Stimulated activated CD8-positive, alpha-beta memory T cell treated with anti-CD3 and anti-CD28 coated beads, Interleukin-2, amount 100 ng/mL, for 1 hour (primary cell): Measurements from ENCODE around the gene C19orf67.

ENCODE experiments used
- DNase-seq, 2 donors: peaks; one replicate each; pipeline ENCODE4 v3.0.0-alpha.2; 2020; ENCODE audit warnings: low read depth in 2 of 2

Gene C19orf67

GRCh38 chr19:14085309-14085995, at the start of gene C19orf67:
Gene C19orf67, minus strand, starts transcription at chr19:14085783. Its CDS starts 156 bp downstream, at chr19:14085627.
- DNase-seq, result no peak

DNA sequence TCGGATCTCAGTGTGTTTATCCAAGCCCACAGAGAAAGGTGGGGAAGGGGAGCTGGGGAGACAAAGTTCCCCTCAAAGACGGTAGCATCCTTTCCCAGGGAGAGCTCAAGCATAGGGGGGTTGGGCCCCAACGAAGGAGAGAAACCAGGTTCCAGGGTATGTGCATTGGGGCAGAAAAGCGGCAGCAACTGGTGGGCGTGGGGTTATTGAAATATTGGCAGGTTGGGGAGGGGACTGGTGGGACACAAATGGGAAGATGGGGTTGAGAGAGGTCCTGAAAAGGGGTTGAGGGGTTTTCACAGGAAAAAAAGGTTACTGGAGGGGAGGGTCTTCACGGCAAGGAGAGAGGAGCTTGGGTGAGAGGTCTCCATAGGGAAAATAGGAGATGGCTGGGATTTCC, 49.8 kb upstream of the C19orf67 start:
- no peak for DNase-seq

DNA sequence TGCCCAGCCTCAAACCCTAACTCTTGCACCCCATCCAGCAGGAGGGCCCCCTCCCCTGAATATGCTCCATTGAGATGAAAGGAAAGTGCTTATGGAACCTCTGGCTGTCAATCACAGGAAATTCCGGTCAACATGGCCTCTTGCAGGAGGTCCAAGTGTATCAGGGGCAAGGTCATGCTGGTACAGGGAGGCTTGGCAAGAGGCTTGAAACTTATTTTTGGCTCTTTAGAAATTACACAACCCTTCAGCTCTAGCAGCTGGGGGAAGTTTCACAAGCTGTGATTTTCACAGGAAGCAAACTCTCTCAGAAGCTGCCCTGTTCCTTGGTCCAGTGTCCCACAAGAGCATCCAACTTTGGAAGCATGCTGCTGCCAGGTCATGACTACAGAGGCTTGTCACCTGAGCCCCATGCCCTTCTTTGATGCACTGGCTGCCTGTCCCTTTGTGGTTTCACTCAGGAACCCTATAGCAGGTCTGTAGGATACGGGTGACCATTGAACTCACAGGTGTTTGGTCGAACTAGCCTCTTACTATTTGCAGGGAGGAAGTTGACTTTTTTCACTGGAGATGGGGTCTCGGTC, 42.4 kb upstream of the C19orf67 start:
- DNase-seq, result no peak

DNA sequence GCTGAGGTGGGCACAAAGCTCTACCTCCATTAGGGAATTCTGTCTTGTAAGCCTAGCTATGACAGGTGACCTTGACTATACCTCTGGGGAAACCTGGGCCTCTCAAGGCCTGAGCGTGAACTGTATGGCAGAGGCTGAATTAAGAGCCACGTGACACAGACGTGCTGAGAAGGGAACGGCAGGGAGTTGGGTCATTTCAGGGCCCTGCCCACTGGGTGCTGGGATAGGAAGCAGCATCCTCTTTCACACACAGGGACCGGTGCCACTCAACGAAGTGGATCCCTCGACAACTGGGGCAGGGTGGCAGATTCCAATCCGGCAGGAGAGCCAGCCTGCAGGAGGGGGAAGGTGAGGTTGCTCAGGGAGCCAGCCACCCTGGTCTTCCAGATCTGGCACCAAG, 41.6 kb upstream of the C19orf67 start:
- no peak for DNase-seq

- no peak for DNase-seq
These were observed 37.3 kb upstream of the C19orf67 start for GRCh38 chr19:14122924-14123323.

DNA sequence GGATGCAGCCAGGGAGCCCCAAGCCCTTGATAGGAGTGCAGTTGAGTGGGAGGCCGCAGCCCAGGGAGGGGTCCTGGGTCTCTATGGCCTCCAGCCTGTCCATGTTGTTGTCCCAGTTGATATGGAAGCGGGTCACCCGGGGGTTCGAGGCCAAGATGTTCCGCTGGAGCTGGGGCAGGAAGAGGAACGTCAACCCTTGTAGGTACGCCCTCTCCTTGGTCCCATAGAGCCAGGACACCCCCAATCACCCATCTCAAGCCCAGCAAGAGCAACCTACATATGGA, 34.9 kb upstream of the C19orf67 start:
- DNase-seq, result no peak

GRCh38 chr19:14119644-14120496, 34.3 kb upstream of the C19orf67 start:
- DNase-seq, result no peak

- no peak for DNase-seq
These were observed 33.6 kb upstream of the C19orf67 start for GRCh38 chr19:14119146-14119545.

DNA sequence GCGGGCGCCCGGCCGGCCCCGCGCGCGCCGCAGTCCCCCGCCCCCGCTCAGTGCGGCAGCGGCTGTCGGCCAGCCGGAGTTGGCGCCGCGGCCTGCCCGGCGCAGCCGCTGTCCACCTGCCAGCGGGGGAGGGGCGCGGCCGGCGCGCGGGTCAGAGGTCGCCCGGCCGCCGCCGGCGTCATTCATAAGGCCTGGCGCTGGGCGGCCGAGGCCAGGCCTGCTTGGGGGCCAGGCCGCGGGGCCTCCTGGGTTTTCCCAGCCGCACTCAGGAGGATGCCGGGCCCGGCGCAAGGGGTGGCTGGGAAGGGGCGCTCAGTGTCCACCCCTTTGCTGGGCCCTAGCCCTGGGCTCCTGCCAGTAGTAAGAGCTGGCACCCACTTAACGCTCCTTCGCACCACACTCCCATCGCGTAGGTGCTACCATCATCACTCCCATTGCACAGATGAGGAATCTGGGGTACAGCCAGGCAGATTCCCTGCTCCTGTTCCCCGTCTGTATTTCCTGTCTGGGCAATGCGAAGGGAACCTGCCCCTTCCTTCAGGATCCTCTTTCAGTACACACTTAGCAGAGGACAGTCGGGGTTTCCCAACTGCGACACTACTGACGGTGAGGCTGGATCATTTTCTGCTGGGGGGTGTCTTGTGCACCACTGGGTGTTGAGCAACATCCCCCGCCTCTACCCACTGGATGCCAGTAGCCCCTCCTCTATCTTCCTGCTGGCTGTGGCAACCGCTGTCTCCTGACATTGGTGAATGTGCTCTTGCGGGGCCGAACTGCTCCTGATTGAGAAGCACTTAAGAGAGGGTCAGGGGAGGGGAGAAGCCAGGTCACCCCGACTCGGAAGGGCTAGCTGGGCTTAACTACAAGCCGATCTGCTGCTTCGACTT, 32.8 kb upstream of the C19orf67 start:
- no peak for DNase-seq

DNA sequence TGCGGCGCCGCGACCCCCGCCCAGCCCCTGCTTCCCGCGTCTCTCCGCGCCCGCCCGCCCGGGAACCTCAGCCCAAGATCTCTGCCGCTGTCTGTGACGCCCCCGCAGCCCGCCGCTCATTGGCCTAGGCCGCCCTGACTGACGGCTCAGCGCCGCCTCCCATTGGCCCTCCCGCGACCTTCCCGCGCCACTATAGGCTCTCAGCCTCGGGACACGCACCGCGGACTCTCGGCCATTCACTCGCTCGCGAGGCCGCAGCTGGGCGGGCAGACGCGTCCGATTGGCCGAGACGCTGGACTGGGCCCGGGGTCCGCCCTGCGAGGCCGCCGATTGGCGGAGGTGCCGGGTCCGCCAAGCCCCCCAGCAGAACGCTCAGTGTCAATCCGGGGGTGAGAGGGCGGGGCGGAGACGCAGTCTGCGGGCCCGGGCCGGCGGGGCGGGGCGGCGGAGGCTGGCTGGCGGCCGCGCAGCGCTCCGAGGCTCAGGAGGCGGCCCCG, 32.1 kb upstream of the C19orf67 start, which contains the start of gene PRKACA:
TSS of gene PRKACA (minus strand) at position 95 of the 497 bp plus-strand sequence. CDS start 215 bp downstream, outside the sequence.
- DNase-seq, result peak; percentile 97

DNA sequence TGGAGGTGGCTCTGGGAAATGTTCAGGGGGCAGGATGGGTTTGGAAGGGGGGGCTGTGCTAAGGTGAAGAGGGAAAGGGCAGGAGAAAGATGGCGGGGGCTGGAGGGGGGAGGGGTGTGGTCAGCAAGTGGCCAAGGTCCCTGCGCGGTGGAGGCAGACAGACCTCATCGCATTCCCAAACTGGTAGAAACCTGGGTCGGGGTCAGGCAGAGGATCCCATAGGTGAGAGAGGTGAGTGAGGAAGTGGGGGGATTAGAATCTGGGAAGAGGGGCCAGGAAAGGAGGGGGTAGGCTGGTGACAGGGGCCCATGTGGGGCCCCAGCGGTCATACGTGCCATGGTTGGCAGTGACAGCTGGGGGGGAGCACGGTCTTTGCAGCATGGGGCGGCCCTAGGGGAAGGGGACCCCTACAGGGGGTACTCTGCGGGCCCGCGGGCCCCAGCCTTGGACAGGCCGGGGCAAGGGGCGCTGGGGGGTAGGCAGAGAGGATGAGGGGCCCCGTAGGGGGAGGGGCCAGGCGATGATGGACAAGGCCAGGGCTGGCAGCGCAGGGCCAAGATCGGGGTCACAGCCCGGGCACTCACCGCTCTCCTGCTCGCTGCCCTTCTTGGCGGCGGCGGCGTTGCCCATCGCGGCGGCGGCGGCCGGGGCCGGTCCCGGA, 31.5 kb upstream of the C19orf67 start:
- DNase-seq, result no peak

GRCh38 chr19:14116525-14116917, 30.9 kb upstream of the C19orf67 start:
- no peak for DNase-seq

DNA sequence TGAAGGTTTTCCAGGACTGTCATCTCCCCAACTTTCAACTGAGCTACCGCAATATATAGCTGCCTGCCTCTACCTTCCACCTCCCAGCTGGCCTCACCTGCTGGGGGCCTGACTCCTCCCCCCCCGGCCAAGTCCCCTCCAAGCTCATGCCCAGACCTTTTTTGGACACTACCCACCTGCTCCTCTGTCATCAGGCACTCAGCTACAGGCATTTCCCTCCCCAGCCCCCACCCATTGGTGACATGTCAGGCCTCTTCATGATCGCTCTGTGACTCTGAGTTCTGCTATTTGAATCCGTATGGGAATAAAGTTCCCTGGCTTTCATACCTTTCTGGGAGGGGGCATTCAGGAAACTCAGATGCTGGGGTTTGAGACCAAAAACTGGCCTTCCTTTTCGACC, 30.2 kb upstream of the C19orf67 start:
- DNase-seq, result no peak

- DNase-seq, result peak in 1 of 2 donors; percentile 13
These were observed 29.3 kb upstream of the C19orf67 start for GRCh38 chr19:14114854-14115253.

- no peak for DNase-seq
These were observed 28.9 kb upstream of the C19orf67 start for GRCh38 chr19:14114439-14114838.

GRCh38 chr19:14113762-14114414, 28.3 kb upstream of the C19orf67 start:
- peak in 1 of 2 donors; percentile 14 for DNase-seq

- no peak for DNase-seq
These were observed 27.3 kb upstream of the C19orf67 start for GRCh38 chr19:14112809-14113385.

DNA sequence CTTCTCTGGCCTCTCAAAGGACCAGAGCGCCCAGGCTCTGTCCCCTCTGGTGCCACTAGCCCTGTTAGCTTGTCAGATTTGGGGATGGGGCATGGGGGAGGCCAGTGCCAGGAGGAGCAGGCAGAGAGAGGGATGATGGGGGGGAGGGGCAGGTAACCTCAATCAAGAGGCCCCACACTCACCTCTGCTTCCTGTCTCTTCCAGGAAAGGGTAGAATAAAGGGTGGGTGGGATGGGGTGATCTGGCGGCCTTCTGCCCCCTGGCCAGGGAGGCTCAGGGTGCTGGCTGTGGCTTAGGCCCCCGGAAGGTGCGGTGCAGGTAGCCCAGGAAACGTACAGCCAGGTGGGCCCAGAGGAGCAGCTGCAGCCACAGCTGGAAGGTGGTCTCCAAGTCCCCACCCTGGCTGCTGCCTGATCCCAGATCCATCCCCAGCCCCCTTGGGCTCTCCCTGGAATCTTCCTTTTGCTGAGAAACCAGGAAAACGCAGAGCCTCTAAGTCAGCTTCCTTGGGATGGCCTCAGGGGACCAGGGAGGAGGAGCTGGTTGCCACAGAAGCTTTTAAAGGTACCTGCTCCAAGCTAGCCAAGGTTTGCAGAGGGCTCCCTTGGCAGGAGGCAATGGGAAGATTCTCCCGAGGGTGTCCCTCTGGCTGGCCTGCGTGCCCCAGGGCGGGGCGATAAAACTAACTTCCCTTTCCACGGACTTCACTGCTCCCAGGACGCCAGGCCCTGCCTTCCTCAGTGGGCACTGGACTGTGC, 26.6 kb upstream of the C19orf67 start:
- no peak for DNase-seq

- no peak for DNase-seq
These were observed 25.9 kb upstream of the C19orf67 start for GRCh38 chr19:14111486-14111885.
